Measurements from ENCODE around the gene PCGF3.

PCGF3 gene

DNA sequence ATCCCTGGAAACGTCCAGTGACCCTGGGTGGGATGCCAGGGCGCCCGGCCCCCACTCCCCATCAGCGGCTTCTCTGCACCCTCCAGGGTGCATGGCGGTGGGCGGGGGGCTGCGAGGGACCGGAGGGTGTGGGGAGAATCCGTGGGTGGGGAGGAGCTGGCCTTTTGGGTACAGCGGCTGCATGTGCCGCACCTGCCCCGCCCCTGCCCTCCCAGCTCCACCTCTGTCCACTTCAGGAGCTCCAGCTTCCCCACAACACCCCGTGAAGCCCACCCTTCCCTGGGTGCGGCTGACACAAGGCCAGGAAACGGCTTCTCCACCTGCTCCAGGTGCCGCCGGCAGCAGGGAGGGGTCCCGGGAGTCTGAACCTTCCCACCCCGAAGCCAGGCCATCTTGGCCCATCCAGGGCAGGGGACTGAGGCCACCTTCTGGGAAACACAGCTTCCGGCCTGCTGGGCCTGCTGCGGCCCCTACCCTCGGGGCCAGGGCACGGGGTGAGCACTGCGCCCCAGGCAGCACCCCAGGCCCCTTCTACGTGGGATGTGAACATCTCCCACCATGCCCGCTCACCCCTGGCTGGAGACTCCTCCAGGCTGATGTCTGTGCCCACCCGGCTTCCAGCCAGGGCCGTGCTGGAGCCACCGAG lies 85.7 kb downstream of the PCGF3 start:
- H3K4me1 ChIP-seq (ENCODE audit: low read length): peaks cover 4% of the 10 kb centered on the region; the same call in 1 of the 2 replicates
- H3K36me3 ChIP-seq (replicated peaks; ENCODE audit: low read depth, low read length): no peaks in the 10 kb centered on the region

DNA sequence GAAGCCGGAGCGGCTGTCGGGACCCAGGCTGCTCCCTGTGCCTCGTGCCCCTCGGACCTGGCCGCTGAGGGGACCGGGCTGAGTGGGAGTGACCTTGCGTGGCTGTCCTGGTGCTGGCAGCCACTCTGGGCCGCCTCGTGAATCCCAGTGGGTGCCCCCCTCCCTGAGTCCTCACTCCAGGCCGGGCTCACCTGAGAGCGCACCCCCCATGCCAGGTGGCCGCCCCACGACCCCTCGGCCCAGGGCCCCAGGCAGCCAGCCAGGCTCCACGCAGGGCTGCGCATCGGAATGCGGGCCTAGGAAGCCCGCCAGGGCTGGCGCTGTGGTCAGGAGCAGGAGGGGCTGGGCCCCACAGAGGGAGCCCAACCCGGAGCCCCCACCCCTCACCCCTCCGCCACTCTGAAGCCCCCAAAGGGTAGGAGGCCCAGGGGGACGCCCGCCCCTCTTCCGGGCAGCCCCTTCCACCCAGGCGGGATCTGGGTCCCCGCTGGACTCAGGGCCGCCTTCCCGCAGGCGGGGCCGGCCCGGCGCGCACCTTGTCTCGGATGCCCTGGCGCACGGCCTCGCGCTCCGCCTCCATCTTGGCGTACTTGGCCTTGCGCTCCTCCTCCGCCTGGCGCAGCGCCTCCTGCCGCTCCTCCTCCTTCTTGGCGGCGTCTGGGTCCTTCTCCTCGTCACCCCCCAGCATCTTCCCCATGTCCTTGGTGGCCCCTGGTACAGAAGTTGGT lies 86.4 kb downstream of the PCGF3 start:
- Histone ChIP-seq H3K9ac (ENCODE audit: low read length) (peak overlapping the region; percentile 41; the same call in 1 of the 2 replicates), H3K79me2 (ENCODE audit: low read length) (no peaks in the 10 kb centered on the region), H3K4me3 (ENCODE audit: low read length) (peak overlapping the region; percentile 71), H3K27me3 (ENCODE audit: low read depth, low read length) (peaks cover 15% of the 10 kb centered on the region), H3K4me1 (ENCODE audit: low read length) (peaks cover 4% of the 10 kb centered on the region; the same call in 1 of the 2 replicates), H3K4me2 (ENCODE audit: low read length) (peak overlapping the region; percentile 62), H3K36me3 (replicated peaks; ENCODE audit: low read depth, low read length) (no peaks in the 10 kb centered on the region), H3K27ac (ENCODE audit: low read length) (no peak overlapping the region), H4K20me1 (ENCODE audit: insufficient read depth, low read length) (no peaks in the 10 kb centered on the region), H2AFZ (ENCODE audit: low read depth, low read length) (0 out of 2 replicates have a peak overlapping the region, but pooled peaks have one; percentile 49), H3K9me3 (ENCODE audit: insufficient read depth, low read length) (no peaks in the 10 kb centered on the region)
- TF ChIP-seq, protein P1, sequence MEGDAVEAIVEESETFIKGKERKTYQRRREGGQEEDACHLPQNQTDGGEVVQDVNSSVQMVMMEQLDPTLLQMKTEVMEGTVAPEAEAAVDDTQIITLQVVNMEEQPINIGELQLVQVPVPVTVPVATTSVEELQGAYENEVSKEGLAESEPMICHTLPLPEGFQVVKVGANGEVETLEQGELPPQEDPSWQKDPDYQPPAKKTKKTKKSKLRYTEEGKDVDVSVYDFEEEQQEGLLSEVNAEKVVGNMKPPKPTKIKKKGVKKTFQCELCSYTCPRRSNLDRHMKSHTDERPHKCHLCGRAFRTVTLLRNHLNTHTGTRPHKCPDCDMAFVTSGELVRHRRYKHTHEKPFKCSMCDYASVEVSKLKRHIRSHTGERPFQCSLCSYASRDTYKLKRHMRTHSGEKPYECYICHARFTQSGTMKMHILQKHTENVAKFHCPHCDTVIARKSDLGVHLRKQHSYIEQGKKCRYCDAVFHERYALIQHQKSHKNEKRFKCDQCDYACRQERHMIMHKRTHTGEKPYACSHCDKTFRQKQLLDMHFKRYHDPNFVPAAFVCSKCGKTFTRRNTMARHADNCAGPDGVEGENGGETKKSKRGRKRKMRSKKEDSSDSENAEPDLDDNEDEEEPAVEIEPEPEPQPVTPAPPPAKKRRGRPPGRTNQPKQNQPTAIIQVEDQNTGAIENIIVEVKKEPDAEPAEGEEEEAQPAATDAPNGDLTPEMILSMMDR (IDR thresholded peaks at IDR 0.05; ENCODE audit: low read depth, low read length): no peak
- TF ChIP-seq EZH2phosphoT487 (IDR thresholded peaks at IDR 0.05; ENCODE audit: low read depth): no peak

More for the DNA sequence above, 85.7 kb downstream of the PCGF3 start:
- H3K4me3 ChIP-seq (ENCODE audit: low read length): no peak overlapping the region
- TF ChIP-seq, protein P1 (IDR thresholded peaks at IDR 0.05; ENCODE audit: low read depth, low read length): no peak
- TF ChIP-seq EZH2phosphoT487 (IDR thresholded peaks at IDR 0.05; ENCODE audit: low read depth): no peak
- H3K27ac ChIP-seq (ENCODE audit: low read length): no peak overlapping the region
- H4K20me1 ChIP-seq (ENCODE audit: insufficient read depth, low read length): no peaks in the 10 kb centered on the region
- no peak overlapping the region for H3K9ac ChIP-seq (ENCODE audit: low read length)
- H2AFZ ChIP-seq (ENCODE audit: low read depth, low read length): no peak overlapping the region
- H3K79me2 ChIP-seq (ENCODE audit: low read length): no peaks in the 10 kb centered on the region
- H3K4me2 ChIP-seq (ENCODE audit: low read length): 0 out of 2 replicates have a peak overlapping the region, but pooled peaks have one; percentile 62
- H3K9me3 ChIP-seq (ENCODE audit: insufficient read depth, low read length): no peaks in the 10 kb centered on the region
- peaks cover 15% of the 10 kb centered on the region for H3K27me3 ChIP-seq (ENCODE audit: low read depth, low read length)

DNA sequence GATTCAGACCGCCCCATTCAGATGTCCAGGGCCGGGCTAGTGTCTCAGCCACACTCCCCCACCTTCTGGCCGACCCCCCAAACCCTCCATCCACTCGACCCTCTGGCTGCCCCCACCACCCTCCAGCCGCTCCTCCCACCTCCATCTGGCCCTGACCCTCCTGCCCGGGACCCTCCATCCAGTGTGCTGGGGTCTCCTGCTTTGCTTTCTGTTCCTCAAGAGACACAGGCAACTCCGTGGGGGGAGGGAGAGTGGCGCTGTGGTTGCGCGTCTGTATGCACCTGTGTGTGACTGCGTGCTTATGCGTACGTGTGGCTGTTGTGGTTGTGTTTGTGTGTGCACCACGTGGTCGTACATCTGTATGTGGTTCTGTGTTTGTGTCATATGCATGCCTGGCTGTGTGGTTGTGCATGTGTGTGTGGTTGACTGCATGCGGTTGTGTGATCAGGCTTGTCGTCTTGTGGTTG lies 87.0 kb downstream of the PCGF3 start:
- H3K9ac ChIP-seq (ENCODE audit: low read length): peak overlapping the region; percentile 41; the same call in 1 of the 2 replicates
- no peak overlapping the region for H3K27ac ChIP-seq (ENCODE audit: low read length)
- peak overlapping the region; percentile 62 for H3K4me2 ChIP-seq (ENCODE audit: low read length)
- TF ChIP-seq, protein P1 (IDR thresholded peaks at IDR 0.05; ENCODE audit: low read depth, low read length): no peak; the same call in 1 of the 2 replicates
- no peak for TF ChIP-seq EZH2phosphoT487 (IDR thresholded peaks at IDR 0.05; ENCODE audit: low read depth)
- peaks cover 4% of the 10 kb centered on the region; the same call in 1 of the 2 replicates for H3K4me1 ChIP-seq (ENCODE audit: low read length)
- H3K36me3 ChIP-seq (replicated peaks; ENCODE audit: low read depth, low read length): no peaks in the 10 kb centered on the region
- peak overlapping the region; percentile 49; the same call in 1 of the 2 replicates for H2AFZ ChIP-seq (ENCODE audit: low read depth, low read length)
- H3K79me2 ChIP-seq (ENCODE audit: low read length): no peaks in the 10 kb centered on the region
- peak overlapping the region; percentile 71 for H3K4me3 ChIP-seq (ENCODE audit: low read length)
- H3K9me3 ChIP-seq (ENCODE audit: insufficient read depth, low read length): no peaks in the 10 kb centered on the region
- H4K20me1 ChIP-seq (ENCODE audit: insufficient read depth, low read length): no peaks in the 10 kb centered on the region
- H3K27me3 ChIP-seq (ENCODE audit: low read depth, low read length): peaks cover 15% of the 10 kb centered on the region

All from OCI-LY3 (cell line).